GM12878 (cell line): Measurements from ENCODE around the gene LAMA5. TPM values are rescaled to one million over a fixed set of nuclear protein-coding genes. Genes with fewer than 3 reads are reported as not detected.
A peak's percentile ranks its signal among the peaks of the same experiment; 100 is the strongest.

Experiments used
- ATAC-seq: fragments of 200-7000 bp; cut with Tn5 transposase; 3 replicates; pipeline ENCODE4 v1.9.1; 2020; ENCODE audit warnings: mild to moderate bottlenecking, moderate library complexity
- BruUV-seq: library from RNA; stranded (reverse); fragments of 400-500 nt; replicated peaks from 2 replicates; lab custom pipeline; 2021; lab: Mats Ljungman, UMichigan
- CTCF ChIA-PET: fragments of 300-600 bp; sonication (Branson Sonifier 250); formaldehyde crosslinking; extraction: SDS; loops from one replicate; lab custom pipeline; 2021; ENCODE audit warnings: inconsistent platforms; lab: Yijun Ruan, JAX
- POLR2A ChIA-PET: fragments of 350-600 bp; formaldehyde crosslinking; extraction: SDS; loops from one replicate; lab custom pipeline; 2021; ENCODE audit warnings: inconsistent platforms; lab: Charles Lee
- RAD21 ChIA-PET: fragments of 300-600 bp; sonication (Branson Sonifier 250); formaldehyde crosslinking; loops from one replicate; lab custom pipeline; 2023; ENCODE audit warnings: antibody characterized with exemption; ENCODE audit not compliant: unreplicated experiment; lab: Charles Lee
- SMC1A ChIA-PET: fragments of 300-600 bp; sonication (Branson Sonifier 250); formaldehyde crosslinking; loops from one replicate; lab custom pipeline; 2023; ENCODE audit not compliant: unreplicated experiment, uncharacterized antibody; lab: Charles Lee
- DNase-seq: peaks from one replicate; pipeline ENCODE4 v3.0.0-alpha.2; 2011; ENCODE audit warnings: low read depth, low spot score
- FAIRE-seq: peaks from 3 replicates; lab custom pipeline; 2011; peaks lifted over from hg19 to GRCh38; lab: Jason Lieb, UNC
- H2AFZ ChIP-seq: 2 replicates; pipeline ENCODE4 v1.6.0; 2011; ENCODE audit warnings: low read depth, low read length, control low read depth; ENCODE audit not compliant: control insufficient read depth
- H3K27ac ChIP-seq: 2 replicates; pipeline ENCODE4 v1.5.1; 2011; ENCODE audit warnings: control low read depth; ENCODE audit not compliant: control insufficient read depth, insufficient read depth
- H3K27me3 ChIP-seq, 2 experiments: replicated peaks in 1 of 2; 2 replicates each; pipeline versions ENCODE4 v1.6.0 to v1.6.1; 2011; ENCODE audit warnings: low read length in 1 of 2; ENCODE audit not compliant: control insufficient read depth in 2 of 2, insufficient read depth in 2 of 2
- H3K36me3 ChIP-seq, 2 experiments: 2 replicates each; pipeline ENCODE4 v1.5.1; 2011; ENCODE audit warnings: low read length in 1 of 2; ENCODE audit not compliant: control insufficient read depth in 2 of 2, insufficient read depth in 2 of 2
- H3K4me1 ChIP-seq: 2 replicates; pipeline ENCODE4 v1.6.1; 2011; ENCODE audit warnings: mild to moderate bottlenecking, low read length, moderate library complexity, mixed read lengths; ENCODE audit not compliant: control insufficient read depth, insufficient read depth
- H3K4me2 ChIP-seq: 2 replicates; pipeline ENCODE4 v1.6.0; 2011; ENCODE audit warnings: control low read depth; ENCODE audit not compliant: control insufficient read depth, insufficient read depth
- H3K4me3 ChIP-seq: fragments of 200-600 bp; sonication (generic); 2 replicates; pipeline ENCODE4 v1.5.1; 2016
- H3K79me2 ChIP-seq: 2 replicates; pipeline ENCODE4 v1.6.0; 2011; ENCODE audit warnings: low read length; ENCODE audit not compliant: control insufficient read depth, insufficient read depth
- H3K9ac ChIP-seq: 2 replicates; pipeline ENCODE4 v1.8.0; 2011; ENCODE audit warnings: low read length, control low read depth, mixed read lengths; ENCODE audit not compliant: control insufficient read depth, insufficient read depth
- H3K9me3 ChIP-seq: replicated peaks from 3 replicates; pipeline ENCODE4 v1.5.1; 2011; ENCODE audit warnings: mild to moderate bottlenecking, low read length; ENCODE audit not compliant: control insufficient read depth, insufficient read depth
- H4K20me1 ChIP-seq: 2 replicates; pipeline ENCODE4 v1.6.0; 2011; ENCODE audit not compliant: control insufficient read depth, insufficient read depth
- BCL11A ChIP-seq: IDR thresholded peaks from 2 replicates; pipeline ENCODE4 v1.6.1; 2011; ENCODE audit warnings: low read depth, low read length
- KDM1A ChIP-seq: fragments of 200-600 bp; sonication (generic); IDR thresholded peaks from 2 replicates; pipeline ENCODE4 v1.6.1; 2016; ENCODE audit warnings: borderline replicate concordance
- KLF5 ChIP-seq: fragments of 450-650 bp; IDR thresholded peaks from 2 replicates; pipeline ENCODE4 v1.6.1; 2014; ENCODE audit warnings: mild to moderate bottlenecking; ENCODE audit not compliant: partially characterized antibody
- SIX5 ChIP-seq: IDR thresholded peaks from 2 replicates; pipeline ENCODE4 v1.6.1; 2011; ENCODE audit warnings: mild to moderate bottlenecking, low read depth, low read length, moderate library complexity; ENCODE audit not compliant: severe bottlenecking
- SMARCA5 ChIP-seq: fragments of 450-650 bp; IDR thresholded peaks from 2 replicates; pipeline ENCODE4 v1.6.1; 2017; ENCODE audit warnings: mild to moderate bottlenecking
- SREBF2 ChIP-seq: IDR thresholded peaks from 2 replicates; pipeline ENCODE4 v1.6.1; 2012; ENCODE audit warnings: mild to moderate bottlenecking, low read length
- ZBED1 ChIP-seq: IDR thresholded peaks from 2 replicates; pipeline ENCODE4 v1.6.1; 2016; ENCODE audit warnings: borderline replicate concordance
- ZBTB11 ChIP-seq: fragments of 450-650 bp; formaldehyde crosslinking; IDR thresholded peaks from 2 replicates; pipeline ENCODE4 v1.5.0; 2022; ENCODE audit warnings: mild to moderate bottlenecking, missing genetic modification characterization
- ZNF217 ChIP-seq: fragments of 450-650 bp; IDR thresholded peaks from 2 replicates; pipeline ENCODE4 v1.6.1; 2017; ENCODE audit warnings: antibody characterized with exemption, mild to moderate bottlenecking
- ZNF274 ChIP-seq: IDR thresholded peaks from one replicate; pipeline ENCODE4 v1.8.0; 2011; ENCODE audit not compliant: insufficient read length, insufficient read depth
- WGBS: methylation state at CpG from one replicate; pipeline ENCODE4 v1.1.6; 2016; ENCODE audit warnings: low lambda C conversion rate; ENCODE audit not compliant: insufficient replicate concordance, insufficient coverage; ENCODE audit errors: missing lambda C conversion rate; 5-methylcytosine and 5-hydroxymethylcytosine counted together
- in situ Hi-C: fragments of 300-500 bp; cut with MboI; formaldehyde crosslinking; loops from 9 replicates; pipeline ENCODE4 v1.14.3; 2018; ENCODE audit warnings: mixed read lengths
- intact Hi-C: fragments of 100-400 bp; cut with micrococcal nuclease; formaldehyde crosslinking; loops from one replicate; pipeline ENCODE4 v1.14.2; 2022; ENCODE audit not compliant: unreplicated experiment
- polyA plus RNA-seq, 11 experiments: library from polyadenylated mRNA; depleted of rRNA in 4 of 11; unstranded in 6 of 11; stranded (reverse) in 5 of 11; fragments of >200 nt; fragmentation: Nextera tagmentation in 4 of 11; fragmentation: Illumina TruSeq in 1 of 11; extraction: Ambion mirVana in 4 of 11; extraction: Trizol in 1 of 11; gene quantifications; 1 replicate in 1 of 11; 2 replicates in 10 of 11; pipeline versions ENCODE4 v1.2.1 to v1.2.3, GENCODE V29; 2011 to 2016; ENCODE audit warnings: inconsistent platforms in 2 of 11, missing spikeins in 2 of 11, low read depth in 1 of 11
- total RNA-seq, 4 experiments: library from RNA; depleted of rRNA in 3 of 4; stranded (reverse); fragments of >200 nt in 3 of 4; fragmentation: Illumina TruSeq in 1 of 4; extraction: Trizol in 1 of 4; gene quantifications; 2 replicates each; pipeline versions ENCODE4 v1.2.1 to v1.2.3, GENCODE V29; 2013 to 2021
- TF ChIP-seq, protein P1 (sequence below): IDR thresholded peaks from 2 replicates; pipeline ENCODE4 v1.6.1; 2011; ENCODE audit warnings: borderline replicate concordance, low read depth, mild to moderate bottlenecking, moderate library complexity, mixed read lengths, low read length; ENCODE audit not compliant: insufficient read depth; ENCODE audit errors: extremely low read length

LAMA5 gene
- total and polyA plus RNA-seq, 10 of the 15 experiments (the other 5 are each of a cell fraction or from before 2014, with no cell fraction given), result 0.09 to 3.1 (median 1.6) TPM; not detected in 3

DNA sequence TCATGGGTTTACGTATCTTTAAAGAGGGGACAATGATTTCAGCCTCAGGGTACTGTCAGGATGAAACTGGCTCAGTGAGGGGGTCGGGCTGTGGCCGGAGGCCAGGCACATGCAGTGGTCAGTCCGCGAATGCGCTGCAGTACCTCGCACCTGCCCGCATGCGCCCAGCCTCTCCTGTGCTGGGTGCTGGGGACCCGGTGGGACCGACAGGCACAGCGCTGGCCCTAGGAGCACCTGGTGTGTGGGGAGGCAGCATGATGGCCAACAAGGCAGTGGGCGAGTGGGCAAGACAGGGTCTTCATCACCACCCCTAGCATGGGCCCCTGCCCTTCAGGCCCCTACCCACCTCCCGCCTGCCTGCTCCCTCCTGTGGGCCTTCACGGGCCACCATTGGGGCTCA, 40.9 kb upstream of the LAMA5 start:
- SMC1A ChIA-PET, result no interaction called here
- H3K4me3 ChIP-seq, result peak overlapping the region; percentile 73; the same call in 1 of the 2 replicates
- H3K27ac ChIP-seq, result no peak overlapping the region
- peak overlapping the region; percentile 70 for H3K9ac ChIP-seq
- 92% methylated on average over 15 of the region's 15 CpGs for WGBS
- ATAC-seq (no peak), DNase-seq (no peak), FAIRE-seq (no peak)
- H2AFZ ChIP-seq, result no peak overlapping the region; the same call in 1 of the 2 replicates
- BruUV-seq, result no TSS peak
- RAD21 ChIA-PET, result no interaction called here
- H3K9me3 ChIP-seq, result no peaks in the 10 kb centered on the region
- peaks cover 12% of the 10 kb centered on the region for H3K4me1 ChIP-seq
- intact Hi-C loops (loop anchor here (5.0 kb wide), 1 partner anchor 384 kb away; no protein-coding TSS in a partner anchor), in situ Hi-C loops (no loop called here)
- peaks cover 14% of the 10 kb centered on the region for H3K79me2 ChIP-seq
- H3K27me3 ChIP-seq, result no peaks in the 10 kb centered on the region
- H4K20me1 ChIP-seq, result no peaks in the 10 kb centered on the region; the same call in 1 of the 2 replicates
- H3K36me3 ChIP-seq, result no peaks in the 10 kb centered on the region; a peak in 1 of 4 replicates
- TF ChIP-seq ZNF217, result no peak
- TF ChIP-seq SIX5, result no peak
- peak overlapping the region; percentile 92 for H3K4me2 ChIP-seq
- CTCF ChIA-PET, result interaction anchor here (1.4 to 4.2 kb wide), 3 partner anchors 26 to 384 kb away, joined by 3 to 23 read pairs (median 9); no protein-coding TSS in a partner anchor
- POLR2A ChIA-PET, result interaction anchor here (0.6 kb wide), 1 partner anchor 20 kb away, joined by 3 read pairs; no protein-coding TSS in a partner anchor

GRCh38 chr20:62407221-62407992, 40.3 kb upstream of the LAMA5 start, which contains the start of gene CABLES2:
TSS of gene CABLES2 (minus strand) at chr20:62407285. CDS start at chr20:62407276, 9 bp downstream.
- TSS peak; percentile 41 for BruUV-seq
- WGBS, result 8% methylated on average over 43 of the region's 73 CpGs
- TF ChIP-seq, protein P1, sequence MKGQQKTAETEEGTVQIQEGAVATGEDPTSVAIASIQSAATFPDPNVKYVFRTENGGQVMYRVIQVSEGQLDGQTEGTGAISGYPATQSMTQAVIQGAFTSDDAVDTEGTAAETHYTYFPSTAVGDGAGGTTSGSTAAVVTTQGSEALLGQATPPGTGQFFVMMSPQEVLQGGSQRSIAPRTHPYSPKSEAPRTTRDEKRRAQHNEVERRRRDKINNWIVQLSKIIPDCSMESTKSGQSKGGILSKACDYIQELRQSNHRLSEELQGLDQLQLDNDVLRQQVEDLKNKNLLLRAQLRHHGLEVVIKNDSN, result no peak
- TF ChIP-seq SMARCA5 (peak; percentile 46), KDM1A (no peak), ZBTB11 (no peak), BCL11A (no peak), ZNF274 (no peak), KLF5 (peak; percentile 80), SREBF2 (no peak), ZBED1 (no peak)

More at GRCh38 chr20:62407221-62407992, 40.3 kb upstream of the LAMA5 start, which contains the start of gene CABLES2:
- in situ Hi-C loops (no loop called here), intact Hi-C loops (loop anchor here (5.0 kb wide), 1 partner anchor 385 kb away; no protein-coding TSS in a partner anchor)
- ChIA-PET SMC1A (no interaction called here), CTCF (interaction anchor here (1.4 to 4.2 kb wide), 2 partner anchors 25 to 210 kb away, joined by 3 to 23 read pairs; no protein-coding TSS in a partner anchor), RAD21 (no interaction called here), POLR2A (interaction anchor here (0.6 kb wide), 1 partner anchor 21 kb away, joined by 3 read pairs; no protein-coding TSS in a partner anchor)
- H3K4me3 ChIP-seq, result peak within 1 kb of the TSS; percentile 73
- peak within 1 kb of the TSS; percentile 85 for H3K9ac ChIP-seq
- peaks cover 14% of the 10 kb centered on the region for H3K79me2 ChIP-seq
- ATAC-seq, result peak; percentile 94
- peak; percentile 58 for DNase-seq
- H4K20me1 ChIP-seq, result no peaks in the 10 kb centered on the region; the same call in 1 of the 2 replicates
- H3K27me3 ChIP-seq, result no peaks in the 10 kb centered on the region
- H2AFZ ChIP-seq, result peak within 1 kb of the TSS; percentile 96
- H3K36me3 ChIP-seq, result no peaks in the 10 kb centered on the region; a peak in 1 of 4 replicates
- peak within 1 kb of the TSS; percentile 85 for H3K27ac ChIP-seq
- H3K4me1 ChIP-seq, result peaks cover 12% of the 10 kb centered on the region
- H3K4me2 ChIP-seq, result peak within 1 kb of the TSS; percentile 92
- no peaks in the 10 kb centered on the region for H3K9me3 ChIP-seq
- FAIRE-seq, result peak; percentile 82
